ENCODE results near the gene BTBD2.

DNA sequence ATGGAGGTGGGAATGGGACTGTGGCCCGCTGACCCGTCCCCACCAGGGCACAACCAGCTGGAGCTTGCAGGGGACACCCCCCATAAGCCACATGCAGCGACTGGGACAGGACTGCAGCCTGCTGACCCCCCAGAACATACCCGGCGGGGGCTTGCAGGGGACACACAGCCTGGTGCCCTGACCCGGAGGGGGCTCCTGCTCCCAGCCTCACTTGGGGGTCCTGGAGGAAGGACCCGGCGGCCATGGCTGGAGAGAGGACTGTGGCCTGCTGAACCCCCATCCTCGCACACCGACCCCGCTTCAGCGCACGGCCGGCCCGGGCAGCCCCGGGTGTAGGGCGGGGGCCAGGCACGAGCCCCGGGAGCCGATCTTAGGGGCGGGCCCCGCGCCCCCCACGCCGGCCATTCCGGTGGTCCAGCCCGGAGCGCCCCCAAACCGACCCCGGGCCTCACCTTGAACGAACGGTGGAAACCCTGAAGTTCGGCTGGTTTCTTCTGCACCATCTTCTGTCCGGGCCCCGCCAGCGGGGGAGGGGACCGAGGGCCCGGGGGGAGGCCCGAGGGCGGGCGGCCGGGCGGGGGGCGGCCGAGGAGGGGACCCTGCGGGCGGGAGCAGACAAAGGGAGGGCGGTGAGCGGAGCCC is 35.0 kb upstream of the BTBD2 start:
- TF ChIP-seq, protein P1, sequence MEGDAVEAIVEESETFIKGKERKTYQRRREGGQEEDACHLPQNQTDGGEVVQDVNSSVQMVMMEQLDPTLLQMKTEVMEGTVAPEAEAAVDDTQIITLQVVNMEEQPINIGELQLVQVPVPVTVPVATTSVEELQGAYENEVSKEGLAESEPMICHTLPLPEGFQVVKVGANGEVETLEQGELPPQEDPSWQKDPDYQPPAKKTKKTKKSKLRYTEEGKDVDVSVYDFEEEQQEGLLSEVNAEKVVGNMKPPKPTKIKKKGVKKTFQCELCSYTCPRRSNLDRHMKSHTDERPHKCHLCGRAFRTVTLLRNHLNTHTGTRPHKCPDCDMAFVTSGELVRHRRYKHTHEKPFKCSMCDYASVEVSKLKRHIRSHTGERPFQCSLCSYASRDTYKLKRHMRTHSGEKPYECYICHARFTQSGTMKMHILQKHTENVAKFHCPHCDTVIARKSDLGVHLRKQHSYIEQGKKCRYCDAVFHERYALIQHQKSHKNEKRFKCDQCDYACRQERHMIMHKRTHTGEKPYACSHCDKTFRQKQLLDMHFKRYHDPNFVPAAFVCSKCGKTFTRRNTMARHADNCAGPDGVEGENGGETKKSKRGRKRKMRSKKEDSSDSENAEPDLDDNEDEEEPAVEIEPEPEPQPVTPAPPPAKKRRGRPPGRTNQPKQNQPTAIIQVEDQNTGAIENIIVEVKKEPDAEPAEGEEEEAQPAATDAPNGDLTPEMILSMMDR (conservative IDR thresholded peaks at IDR 0.05): no peak
- TF ChIP-seq EZH2 (IDR thresholded peaks at IDR 0.05; ENCODE audit: low read depth): no peak
